ENCODE measurements around the gene NACC2.

GRCh38 chr9:136004712-136005111 is 90.4 kb downstream of the NACC2 start:
- TF ChIP-seq CREB5 (CRISPR knock-in tag; IDR thresholded peaks at IDR 0.05; ENCODE audit: low read depth) (no peak), RARB (CRISPR knock-in tag; IDR thresholded peaks at IDR 0.05) (no peak), TSHZ2 (CRISPR knock-in tag; IDR thresholded peaks at IDR 0.05) (no peak), PATZ1 (CRISPR knock-in tag; IDR thresholded peaks at IDR 0.05; ENCODE audit: borderline replicate concordance) (no peak), ZC3H10 (CRISPR knock-in tag; IDR thresholded peaks at IDR 0.05) (no peak), ISL1 (CRISPR knock-in tag; IDR thresholded peaks at IDR 0.05) (no peak), ZFP30 (CRISPR knock-in tag; IDR thresholded peaks at IDR 0.05) (no peak), CSRNP3 (CRISPR knock-in tag; IDR thresholded peaks at IDR 0.05) (no peak), POU6F1 (CRISPR knock-in tag; IDR thresholded peaks at IDR 0.05; ENCODE audit: borderline replicate concordance, low read depth) (no peak), OSR1 (CRISPR knock-in tag; IDR thresholded peaks at IDR 0.05) (no peak), ZNF565 (CRISPR knock-in tag; conservative IDR thresholded peaks at IDR 0.05; ENCODE audit: low read depth) (no peak), TCF4 (CRISPR knock-in tag; IDR thresholded peaks at IDR 0.05; ENCODE audit: borderline replicate concordance) (no peak), BACH2 (CRISPR knock-in tag; IDR thresholded peaks at IDR 0.05; ENCODE audit: borderline replicate concordance) (no peak)
